GM12878 (cell line): Measurements from ENCODE around the gene ACCSL. TPM values are rescaled to one million over a fixed set of nuclear protein-coding genes. Genes with fewer than 3 reads are reported as not detected.

ENCODE experiments used
- ATAC-seq: fragments of 200-7000 bp; cut with Tn5 transposase; 3 replicates; pipeline ENCODE4 v1.9.1; 2020; ENCODE audit warnings: mild to moderate bottlenecking, moderate library complexity
- BruUV-seq: library from RNA; stranded (reverse); fragments of 400-500 nt; replicated peaks from 2 replicates; lab custom pipeline; 2021; lab: Mats Ljungman, UMichigan
- CTCF ChIA-PET: fragments of 300-600 bp; sonication (Branson Sonifier 250); formaldehyde crosslinking; extraction: SDS; loops from one replicate; lab custom pipeline; 2021; ENCODE audit warnings: inconsistent platforms; lab: Yijun Ruan, JAX
- POLR2A ChIA-PET: fragments of 350-600 bp; formaldehyde crosslinking; extraction: SDS; loops from one replicate; lab custom pipeline; 2021; ENCODE audit warnings: inconsistent platforms; lab: Charles Lee
- RAD21 ChIA-PET: fragments of 300-600 bp; sonication (Branson Sonifier 250); formaldehyde crosslinking; loops from one replicate; lab custom pipeline; 2023; ENCODE audit warnings: antibody characterized with exemption; ENCODE audit not compliant: unreplicated experiment; lab: Charles Lee
- SMC1A ChIA-PET: fragments of 300-600 bp; sonication (Branson Sonifier 250); formaldehyde crosslinking; loops from one replicate; lab custom pipeline; 2023; ENCODE audit not compliant: unreplicated experiment, uncharacterized antibody; lab: Charles Lee
- DNase-seq: peaks from one replicate; pipeline ENCODE4 v3.0.0-alpha.2; 2011; ENCODE audit warnings: low read depth, low spot score
- FAIRE-seq: peaks from 3 replicates; lab custom pipeline; 2011; peaks lifted over from hg19 to GRCh38; lab: Jason Lieb, UNC
- H2AFZ ChIP-seq: 2 replicates; pipeline ENCODE4 v1.6.0; 2011; ENCODE audit warnings: low read depth, low read length, control low read depth; ENCODE audit not compliant: control insufficient read depth
- H3K27ac ChIP-seq: 2 replicates; pipeline ENCODE4 v1.5.1; 2011; ENCODE audit warnings: control low read depth; ENCODE audit not compliant: control insufficient read depth, insufficient read depth
- H3K27me3 ChIP-seq, 2 experiments: replicated peaks in 1 of 2; 2 replicates each; pipeline versions ENCODE4 v1.6.0 to v1.6.1; 2011; ENCODE audit warnings: low read length in 1 of 2; ENCODE audit not compliant: control insufficient read depth in 2 of 2, insufficient read depth in 2 of 2
- H3K36me3 ChIP-seq, 2 experiments: 2 replicates each; pipeline ENCODE4 v1.5.1; 2011; ENCODE audit warnings: low read length in 1 of 2; ENCODE audit not compliant: control insufficient read depth in 2 of 2, insufficient read depth in 2 of 2
- H3K4me1 ChIP-seq: 2 replicates; pipeline ENCODE4 v1.6.1; 2011; ENCODE audit warnings: mild to moderate bottlenecking, low read length, moderate library complexity, mixed read lengths; ENCODE audit not compliant: control insufficient read depth, insufficient read depth
- H3K4me2 ChIP-seq: 2 replicates; pipeline ENCODE4 v1.6.0; 2011; ENCODE audit warnings: control low read depth; ENCODE audit not compliant: control insufficient read depth, insufficient read depth
- H3K4me3 ChIP-seq: fragments of 200-600 bp; sonication (generic); 2 replicates; pipeline ENCODE4 v1.5.1; 2016
- H3K79me2 ChIP-seq: 2 replicates; pipeline ENCODE4 v1.6.0; 2011; ENCODE audit warnings: low read length; ENCODE audit not compliant: control insufficient read depth, insufficient read depth
- H3K9ac ChIP-seq: 2 replicates; pipeline ENCODE4 v1.8.0; 2011; ENCODE audit warnings: low read length, control low read depth, mixed read lengths; ENCODE audit not compliant: control insufficient read depth, insufficient read depth
- H3K9me3 ChIP-seq: replicated peaks from 3 replicates; pipeline ENCODE4 v1.5.1; 2011; ENCODE audit warnings: mild to moderate bottlenecking, low read length; ENCODE audit not compliant: control insufficient read depth, insufficient read depth
- H4K20me1 ChIP-seq: 2 replicates; pipeline ENCODE4 v1.6.0; 2011; ENCODE audit not compliant: control insufficient read depth, insufficient read depth
- BCL3 ChIP-seq: IDR thresholded peaks from 2 replicates; pipeline ENCODE4 v1.6.1; 2011; ENCODE audit warnings: borderline replicate concordance, low read depth, mild to moderate bottlenecking, moderate library complexity, low read length; ENCODE audit not compliant: insufficient read depth, poor library complexity, severe bottlenecking
- EP300 ChIP-seq, 2 experiments: fragments of 150-350 bp in 1 of 2; IDR thresholded peaks; 2 replicates each; pipeline ENCODE4 v1.6.1; 2011 to 2012; ENCODE audit warnings: low read depth in 2 of 2, low read length in 2 of 2, borderline replicate concordance in 1 of 2, improper control_type of control experiment in 1 of 2, inconsistent platforms in 1 of 2; ENCODE audit not compliant: control insufficient read depth in 1 of 2
- FOS ChIP-seq: IDR thresholded peaks from 3 replicates; pipeline ENCODE4 v1.6.1; 2011; ENCODE audit warnings: borderline replicate concordance; ENCODE audit not compliant: insufficient read length; ENCODE audit errors: extremely low read depth
- MYB ChIP-seq: fragments of 150-350 bp; IDR thresholded peaks from 2 replicates; pipeline ENCODE4 v1.6.1; 2014; ENCODE audit warnings: mild to moderate bottlenecking, low read depth, low read length, borderline replicate concordance
- PKNOX1 ChIP-seq: fragments of 450-650 bp; IDR thresholded peaks from 2 replicates; pipeline ENCODE4 v1.6.1; 2016; ENCODE audit warnings: mild to moderate bottlenecking
- USF2 ChIP-seq: IDR thresholded peaks from 2 replicates; pipeline ENCODE4 v1.6.1; 2011; ENCODE audit warnings: low read depth, low read length, improper control_type of control experiment, borderline replicate concordance
- ZZZ3 ChIP-seq: IDR thresholded peaks from 2 replicates; pipeline ENCODE4 v1.6.1; 2011; ENCODE audit warnings: low read depth; ENCODE audit not compliant: control insufficient read depth, insufficient read length
- WGBS: methylation state at CpG from one replicate; pipeline ENCODE4 v1.1.6; 2016; ENCODE audit warnings: low lambda C conversion rate; ENCODE audit not compliant: insufficient replicate concordance, insufficient coverage; ENCODE audit errors: missing lambda C conversion rate; 5-methylcytosine and 5-hydroxymethylcytosine counted together
- in situ Hi-C: fragments of 300-500 bp; cut with MboI; formaldehyde crosslinking; loops from 9 replicates; pipeline ENCODE4 v1.14.3; 2018; ENCODE audit warnings: mixed read lengths
- intact Hi-C: fragments of 100-400 bp; cut with micrococcal nuclease; formaldehyde crosslinking; loops from one replicate; pipeline ENCODE4 v1.14.2; 2022; ENCODE audit not compliant: unreplicated experiment
- polyA plus RNA-seq, 11 experiments: library from polyadenylated mRNA; depleted of rRNA in 4 of 11; unstranded in 6 of 11; stranded (reverse) in 5 of 11; fragments of >200 nt; fragmentation: Nextera tagmentation in 4 of 11; fragmentation: Illumina TruSeq in 1 of 11; extraction: Ambion mirVana in 4 of 11; extraction: Trizol in 1 of 11; gene quantifications; 1 replicate in 1 of 11; 2 replicates in 10 of 11; pipeline versions ENCODE4 v1.2.1 to v1.2.3, GENCODE V29; 2011 to 2016; ENCODE audit warnings: inconsistent platforms in 2 of 11, missing spikeins in 2 of 11, low read depth in 1 of 11
- total RNA-seq, 4 experiments: library from RNA; depleted of rRNA in 3 of 4; stranded (reverse); fragments of >200 nt in 3 of 4; fragmentation: Illumina TruSeq in 1 of 4; extraction: Trizol in 1 of 4; gene quantifications; 2 replicates each; pipeline versions ENCODE4 v1.2.1 to v1.2.3, GENCODE V29; 2013 to 2021

ACCSL gene
- total and polyA plus RNA-seq, 10 of the 15 experiments (the other 5 are each of a cell fraction or from before 2014, with no cell fraction given): 0.15 TPM; not detected in 9

GRCh38 chr11:44065161-44065661 lies 17.4 kb downstream of the ACCSL start:
- BruUV-seq: no TSS peak
- peaks cover 11% of the 10 kb centered on the region for H3K4me1 ChIP-seq
- H4K20me1 ChIP-seq: no peaks in the 10 kb centered on the region
- H3K9ac ChIP-seq: peak overlapping the region; percentile 81; the same call in 1 of the 2 replicates
- H3K4me2 ChIP-seq: peak overlapping the region; percentile 78; the same call in 1 of the 2 replicates
- TF ChIP-seq USF2 (no peak), ZZZ3 (no peak), BCL3 (no peak), EP300 (IDR thresholded peaks at IDR 0.05; ENCODE audit: borderline replicate concordance in 1 of 2, control insufficient read depth in 1 of 2, low read depth in 2 of 2, low read length in 2 of 2) (no peak), PKNOX1 (no peak), MYB (no peak), FOS (no peak)
- FAIRE-seq (peak; percentile 13), ATAC-seq (no peak), DNase-seq (no peak)
- no peaks in the 10 kb centered on the region; a peak in 1 of 4 replicates for H3K36me3 ChIP-seq
- peaks cover 2% of the 10 kb centered on the region for H3K79me2 ChIP-seq
- SMC1A ChIA-PET: no interaction called here
- POLR2A ChIA-PET: interaction anchor here (0.6 to 1.4 kb wide), 5 partner anchors 30 to 1278 kb away, joined by 3 to 6 read pairs (median 4); partner anchors contain the start of gene EXT2
- no peaks in the 10 kb centered on the region for H3K9me3 ChIP-seq
- CTCF ChIA-PET: interaction anchor here (0.7 to 10.8 kb wide), 2 partner anchors 28 to 162 kb away, joined by 5 to 77 read pairs; partner anchors contain the start of gene EXT2
- H3K4me3 ChIP-seq: peak overlapping the region; percentile 80
- in situ Hi-C loops: no loop called here
- H3K27me3 ChIP-seq: no peaks in the 10 kb centered on the region
- H2AFZ ChIP-seq: peak overlapping the region; percentile 99
- RAD21 ChIA-PET: no interaction called here
- 59% methylated on average over 4 of the region's 4 CpGs for WGBS
- intact Hi-C loops: loop anchor here (10.0 kb wide), 1 partner anchor 120 kb away; the partner anchor contains the start of gene C11orf96
- no peak overlapping the region for H3K27ac ChIP-seq
